Prostate gland (tissue), 2 donors: ENCODE results near the gene HNRNPUL1.

Source experiments
- POLR2A ChIP-seq: fragments of 450-650 bp; IDR thresholded peaks from one replicate; pipeline ENCODE4 v1.6.1; 2016; ENCODE audit warnings: antibody characterized with exemption, mild to moderate bottlenecking
- TF ChIP-seq, protein P1 (sequence below), 4 experiments: fragments of 200-600 bp in 2 of 4; fragments of 450-650 bp in 2 of 4; sonication (generic) in 2 of 4; IDR thresholded peaks; 1 replicate in 3 of 4; 2 replicates in 1 of 4; pipeline ENCODE4 v1.5.1; 2016 to 2019; ENCODE audit warnings: antibody characterized with exemption in 4 of 4, mild to moderate bottlenecking in 2 of 4, moderate library complexity in 2 of 4

DNA sequence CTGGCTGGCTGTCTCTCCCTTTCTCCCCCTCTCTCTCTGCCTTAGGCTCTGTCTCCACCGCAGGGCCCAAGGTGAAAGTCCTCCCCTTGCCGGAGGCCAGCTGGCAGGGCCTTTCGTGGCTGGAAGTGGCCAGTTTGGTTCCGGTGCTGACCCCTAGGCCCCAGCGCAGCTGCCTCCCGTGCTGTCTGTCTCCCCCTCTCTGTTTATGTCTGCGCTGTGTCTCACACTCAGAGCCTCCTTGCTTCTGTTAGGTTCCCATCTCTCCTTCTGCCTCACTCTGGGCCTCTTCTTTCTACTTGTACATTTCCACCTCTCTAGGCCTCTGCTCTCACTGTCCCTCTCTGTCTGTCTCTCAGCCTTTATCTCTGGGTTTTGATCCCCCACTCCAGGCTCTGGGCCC, 58.9 kb downstream of the HNRNPUL1 start:
- TF ChIP-seq, protein P1, sequence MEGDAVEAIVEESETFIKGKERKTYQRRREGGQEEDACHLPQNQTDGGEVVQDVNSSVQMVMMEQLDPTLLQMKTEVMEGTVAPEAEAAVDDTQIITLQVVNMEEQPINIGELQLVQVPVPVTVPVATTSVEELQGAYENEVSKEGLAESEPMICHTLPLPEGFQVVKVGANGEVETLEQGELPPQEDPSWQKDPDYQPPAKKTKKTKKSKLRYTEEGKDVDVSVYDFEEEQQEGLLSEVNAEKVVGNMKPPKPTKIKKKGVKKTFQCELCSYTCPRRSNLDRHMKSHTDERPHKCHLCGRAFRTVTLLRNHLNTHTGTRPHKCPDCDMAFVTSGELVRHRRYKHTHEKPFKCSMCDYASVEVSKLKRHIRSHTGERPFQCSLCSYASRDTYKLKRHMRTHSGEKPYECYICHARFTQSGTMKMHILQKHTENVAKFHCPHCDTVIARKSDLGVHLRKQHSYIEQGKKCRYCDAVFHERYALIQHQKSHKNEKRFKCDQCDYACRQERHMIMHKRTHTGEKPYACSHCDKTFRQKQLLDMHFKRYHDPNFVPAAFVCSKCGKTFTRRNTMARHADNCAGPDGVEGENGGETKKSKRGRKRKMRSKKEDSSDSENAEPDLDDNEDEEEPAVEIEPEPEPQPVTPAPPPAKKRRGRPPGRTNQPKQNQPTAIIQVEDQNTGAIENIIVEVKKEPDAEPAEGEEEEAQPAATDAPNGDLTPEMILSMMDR (IDR thresholded peaks at IDR 0.05), result no peak
- TF ChIP-seq POLR2A, result no peak
